ENCODE results near the gene TUB.

Gene TUB

GRCh38 chr11:8070417-8071115 lies 10.4 kb upstream of the TUB start:
- no peak overlapping the region for H3K4me3 ChIP-seq (ENCODE audit: extremely low read depth, insufficient read depth, low read length, poor library complexity, severe bottlenecking)

GRCh38 chr11:8071616-8072581 lies 9.1 kb upstream of the TUB start:
- H3K9me3 ChIP-seq (ENCODE audit: control insufficient read depth, low read length), result no peaks in the 10 kb centered on the region
- H3K4me1 ChIP-seq (ENCODE audit: control insufficient read depth, insufficient read depth, low read length, poor library complexity, severe bottlenecking), result no peaks in the 10 kb centered on the region
- no peaks in the 10 kb centered on the region for H3K36me3 ChIP-seq (ENCODE audit: control insufficient read depth, insufficient read depth, low read length)
- 68 to 70% methylated on average over 10 of the region's 18 CpGs for WGBS, 2 experiments (ENCODE audit: insufficient coverage in 2 of 2)
- no peak overlapping the region for H3K4me3 ChIP-seq (ENCODE audit: extremely low read depth, insufficient read depth, low read length, poor library complexity, severe bottlenecking)
- no peak overlapping the region for H3K27ac ChIP-seq (ENCODE audit: low read depth, low read length, severe bottlenecking)

More at GRCh38 chr11:8070417-8071115, 10.4 kb upstream of the TUB start:
- Histone ChIP-seq H3K9me3 (ENCODE audit: control insufficient read depth, low read length) (no peaks in the 10 kb centered on the region), H3K4me1 (ENCODE audit: control insufficient read depth, insufficient read depth, low read length, poor library complexity, severe bottlenecking) (no peaks in the 10 kb centered on the region), H3K36me3 (ENCODE audit: control insufficient read depth, insufficient read depth, low read length) (no peaks in the 10 kb centered on the region), H3K27ac (ENCODE audit: low read depth, low read length, severe bottlenecking) (no peak overlapping the region)
- WGBS, 2 experiments (ENCODE audit: insufficient coverage in 2 of 2), result 0 to 40% methylated on average over 1 of the region's 3 CpGs

GRCh38 chr11:8075119-8075726 lies 5.8 kb upstream of the TUB start:
- no CpG with 5 or more reads among the region's 2 CpGs for WGBS, 2 experiments (ENCODE audit: insufficient coverage in 2 of 2)
- no peak overlapping the region for H3K27ac ChIP-seq (ENCODE audit: low read depth, low read length, severe bottlenecking)
- no peaks in the 10 kb centered on the region for H3K9me3 ChIP-seq (ENCODE audit: control insufficient read depth, low read length)
- no peak overlapping the region for H3K4me3 ChIP-seq (ENCODE audit: extremely low read depth, insufficient read depth, low read length, poor library complexity, severe bottlenecking)
- H3K36me3 ChIP-seq (ENCODE audit: control insufficient read depth, insufficient read depth, low read length), result no peaks in the 10 kb centered on the region
- H3K4me1 ChIP-seq (ENCODE audit: control insufficient read depth, insufficient read depth, low read length, poor library complexity, severe bottlenecking), result no peaks in the 10 kb centered on the region

GRCh38 chr11:8079111-8079675 lies 1.8 kb upstream of the TUB start:
- Histone ChIP-seq H3K4me3 (ENCODE audit: extremely low read depth, insufficient read depth, low read length, poor library complexity, severe bottlenecking) (no peak overlapping the region), H3K9me3 (ENCODE audit: control insufficient read depth, low read length) (no peaks in the 10 kb centered on the region), H3K27ac (ENCODE audit: low read depth, low read length, severe bottlenecking) (no peak overlapping the region), H3K4me1 (ENCODE audit: control insufficient read depth, insufficient read depth, low read length, poor library complexity, severe bottlenecking) (peaks cover 7% of the 10 kb centered on the region), H3K36me3 (ENCODE audit: control insufficient read depth, insufficient read depth, low read length) (no peaks in the 10 kb centered on the region)
- WGBS, 2 experiments (ENCODE audit: insufficient coverage in 2 of 2), result 89 to 91% methylated on average over 3 to 4 of the region's 4 CpGs

- Histone ChIP-seq H3K4me1 (ENCODE audit: control insufficient read depth, insufficient read depth, low read length, poor library complexity, severe bottlenecking) (peaks cover 10% of the 10 kb centered on the region), H3K27ac (ENCODE audit: low read depth, low read length, severe bottlenecking) (no peak overlapping the region), H3K4me3 (ENCODE audit: extremely low read depth, insufficient read depth, low read length, poor library complexity, severe bottlenecking) (peak overlapping the region; percentile 49), H3K36me3 (ENCODE audit: control insufficient read depth, insufficient read depth, low read length) (no peaks in the 10 kb centered on the region), H3K9me3 (ENCODE audit: control insufficient read depth, low read length) (no peaks in the 10 kb centered on the region)
- 95% methylated on average over 19 to 20 of the region's 24 CpGs for WGBS, 2 experiments (ENCODE audit: insufficient coverage in 2 of 2)
Measured at GRCh38 chr11:8080069-8080670, 841 bp upstream of the TUB start.

GRCh38 chr11:8081591-8082250 lies 710 bp downstream of the TUB start:
- Histone ChIP-seq H3K4me3 (ENCODE audit: extremely low read depth, insufficient read depth, low read length, poor library complexity, severe bottlenecking) (peak overlapping the region; percentile 49), H3K9me3 (ENCODE audit: control insufficient read depth, low read length) (no peaks in the 10 kb centered on the region), H3K27ac (ENCODE audit: low read depth, low read length, severe bottlenecking) (no peak overlapping the region), H3K36me3 (ENCODE audit: control insufficient read depth, insufficient read depth, low read length) (no peaks in the 10 kb centered on the region), H3K4me1 (ENCODE audit: control insufficient read depth, insufficient read depth, low read length, poor library complexity, severe bottlenecking) (peaks cover 11% of the 10 kb centered on the region)
- 40 to 47% methylated on average over 18 to 21 of the region's 24 CpGs for WGBS, 2 experiments (ENCODE audit: insufficient coverage in 2 of 2)

GRCh38 chr11:8082391-8083087 lies 1.5 kb downstream of the TUB start:
- Histone ChIP-seq H3K4me3 (ENCODE audit: extremely low read depth, insufficient read depth, low read length, poor library complexity, severe bottlenecking) (no peak overlapping the region), H3K36me3 (ENCODE audit: control insufficient read depth, insufficient read depth, low read length) (no peaks in the 10 kb centered on the region), H3K4me1 (ENCODE audit: control insufficient read depth, insufficient read depth, low read length, poor library complexity, severe bottlenecking) (peaks cover 14% of the 10 kb centered on the region), H3K9me3 (ENCODE audit: control insufficient read depth, low read length) (no peaks in the 10 kb centered on the region), H3K27ac (ENCODE audit: low read depth, low read length, severe bottlenecking) (peak overlapping the region; percentile 50)
- WGBS, 2 experiments (ENCODE audit: insufficient coverage in 2 of 2), result 86 to 91% methylated on average over 11 to 15 of the region's 15 CpGs

- Histone ChIP-seq H3K36me3 (ENCODE audit: control insufficient read depth, insufficient read depth, low read length) (no peaks in the 10 kb centered on the region), H3K27ac (ENCODE audit: low read depth, low read length, severe bottlenecking) (peak overlapping the region; percentile 50), H3K4me3 (ENCODE audit: extremely low read depth, insufficient read depth, low read length, poor library complexity, severe bottlenecking) (no peak overlapping the region), H3K4me1 (ENCODE audit: control insufficient read depth, insufficient read depth, low read length, poor library complexity, severe bottlenecking) (peaks cover 14% of the 10 kb centered on the region), H3K9me3 (ENCODE audit: control insufficient read depth, low read length) (no peaks in the 10 kb centered on the region)
- 82 to 87% methylated on average over 9 of the region's 9 CpGs for WGBS, 2 experiments (ENCODE audit: insufficient coverage in 2 of 2)
Measured at GRCh38 chr11:8083088-8083395, 2.0 kb downstream of the TUB start.

- Histone ChIP-seq H3K4me3 (ENCODE audit: extremely low read depth, insufficient read depth, low read length, poor library complexity, severe bottlenecking) (no peak overlapping the region), H3K27ac (ENCODE audit: low read depth, low read length, severe bottlenecking) (no peak overlapping the region), H3K9me3 (ENCODE audit: control insufficient read depth, low read length) (no peaks in the 10 kb centered on the region), H3K4me1 (ENCODE audit: control insufficient read depth, insufficient read depth, low read length, poor library complexity, severe bottlenecking) (peaks cover 14% of the 10 kb centered on the region), H3K36me3 (ENCODE audit: control insufficient read depth, insufficient read depth, low read length) (no peaks in the 10 kb centered on the region)
- WGBS, 2 experiments (ENCODE audit: insufficient coverage in 2 of 2), result 17 to 40% methylated on average over 1 of the region's 1 CpG
Measured at GRCh38 chr11:8083871-8084281, 2.9 kb downstream of the TUB start.

All from mesodermal cell (in vitro differentiated cells).